H1 (cell line): ENCODE data around the gene CALML5.

ENCODE experiments used
- CHD2 ChIP-seq: IDR thresholded peaks from 2 replicates; pipeline ENCODE4 v1.6.1; 2012; ENCODE audit warnings: low read length, improper control_type of control experiment
- CTCF ChIP-seq, 3 experiments: IDR thresholded peaks; 1 replicate in 2 of 3; 2 replicates in 1 of 3; pipeline versions ENCODE4 v1.5.1 to v1.6.1; 2011; ENCODE audit warnings: low read length in 3 of 3, mild to moderate bottlenecking in 3 of 3, inconsistent platforms in 2 of 3, low read depth in 1 of 3, moderate library complexity in 1 of 3; ENCODE audit not compliant: insufficient read depth in 1 of 3; ENCODE audit errors: control extremely low read depth in 1 of 3
- JUN ChIP-seq: IDR thresholded peaks from 2 replicates; pipeline ENCODE4 v1.6.1; 2011; ENCODE audit warnings: low read depth, mild to moderate bottlenecking, improper control_type of control experiment, low read length
- MAX ChIP-seq: IDR thresholded peaks from 2 replicates; pipeline ENCODE4 v1.6.1; 2012; ENCODE audit warnings: inconsistent platforms
- RFX5 ChIP-seq: IDR thresholded peaks from 2 replicates; pipeline ENCODE4 v1.6.1; 2011; ENCODE audit warnings: low read depth, low read length, improper control_type of control experiment, borderline replicate concordance

- no peak for TF ChIP-seq CTCF (IDR thresholded peaks at IDR 0.05; ENCODE audit: control extremely low read depth in 1 of 3, insufficient read depth in 1 of 3, low read depth in 1 of 3, low read length in 3 of 3)
- TF ChIP-seq MAX = no peak
- no peak for TF ChIP-seq RFX5
- TF ChIP-seq CHD2 = no peak
- TF ChIP-seq JUN = no peak
Measured at GRCh38 chr10:5538892-5539651, 39.7 kb upstream of the CALML5 start.
